ENCODE results near the gene ERICH2. TPM values are rescaled to one million over a fixed set of nuclear protein-coding genes. Genes with fewer than 3 reads are reported as not detected.

The ERICH2 gene
- total and polyA plus RNA-seq, 2 donors (not counting 3 experiments of a cell fraction or from before 2014, with no cell fraction given): not detected

DNA sequence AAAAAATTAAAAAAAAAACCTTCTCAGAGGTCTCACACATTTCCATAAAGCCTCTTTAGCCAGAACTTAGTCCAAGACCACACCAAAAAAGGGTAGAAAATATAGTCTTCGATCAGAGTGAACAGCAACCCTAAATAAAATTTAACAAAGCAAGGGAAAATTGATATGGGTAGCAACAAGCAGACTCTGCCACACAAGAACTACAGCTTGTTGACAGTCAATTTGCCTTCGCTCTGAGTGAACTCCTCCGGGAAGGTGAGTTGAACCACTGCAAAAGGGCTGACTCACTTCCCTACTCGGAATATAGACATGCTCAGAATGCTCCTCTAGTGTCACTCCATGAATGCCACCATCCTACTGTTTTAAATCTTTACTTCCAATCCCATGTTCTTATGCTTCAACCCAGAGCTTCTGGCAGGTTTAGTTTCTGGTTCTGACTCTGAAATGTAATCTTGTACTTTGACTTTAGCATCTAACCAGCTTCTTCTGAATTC lies 70.6 kb downstream of the ERICH2 start:
- no peaks in the 10 kb centered on the region for H3K9me3 ChIP-seq (replicated peaks; ENCODE audit: control insufficient read depth, insufficient read depth, low read length)
- no TSS peak for BruUV-seq (replicated peaks)
- dilution Hi-C loops (cut with MboI; ENCODE audit: extremely low pct_ligation_motif_present, low sequenced_read_pairs) (no loop called here), intact Hi-C loops (cut with micrococcal nuclease) (no loop called here)
- TF ChIP-seq POLR2AphosphoS5 (IDR thresholded peaks at IDR 0.05; ENCODE audit: insufficient read depth, low read depth, low read length) (no peak), JUN (IDR thresholded peaks at IDR 0.05; ENCODE audit: borderline replicate concordance, insufficient read depth, insufficient read length, low read depth) (no peak), GATA2 (IDR thresholded peaks at IDR 0.05; ENCODE audit: insufficient read depth, insufficient read length, low read depth, low read length) (no peak)
- CTCF ChIA-PET: no interaction called here
- no peak overlapping the region for H3K27ac ChIP-seq (ENCODE audit: insufficient read depth, low read depth, low read length)
- H3K9me1 ChIP-seq (replicated peaks; ENCODE audit: control insufficient read depth, extremely low read depth, insufficient read depth, low read length): no peaks in the 10 kb centered on the region
- POLR2A ChIA-PET: no interaction called here
- H3K79me2 ChIP-seq (ENCODE audit: control insufficient read depth, insufficient read depth, low read length): no peaks in the 10 kb centered on the region
- no peak overlapping the region for H2AFZ ChIP-seq (ENCODE audit: low read depth, low read length)
- no peak for FAIRE-seq
- no peak overlapping the region for H3K4me2 ChIP-seq (ENCODE audit: insufficient read depth, low read length)
- no peak overlapping the region for H3K9ac ChIP-seq (replicated peaks; ENCODE audit: extremely low read depth, insufficient read depth, low read length)
- H4K20me1 ChIP-seq (replicated peaks; ENCODE audit: control insufficient read depth, extremely low read depth, insufficient read depth, low read length): no peaks in the 10 kb centered on the region
- no peak overlapping the region for H3K4me3 ChIP-seq (replicated peaks in 1 of 3; ENCODE audit: insufficient read depth in 1 of 3, low read depth in 1 of 3, low read length in 3 of 3)
- DNase-seq (ENCODE audit: low read depth, low spot score): no peak
- H3K36me3 ChIP-seq (ENCODE audit: control insufficient read depth in 2 of 2, extremely low read depth in 1 of 2, insufficient read depth in 2 of 2, low read length in 2 of 2): no peaks in the 10 kb centered on the region
- H3K27me3 ChIP-seq (ENCODE audit: control insufficient read depth in 2 of 2, insufficient read depth in 2 of 2, low read length in 2 of 2): peaks cover 9 to 31% of the 10 kb centered on the region in 2 experiments
- peaks cover 8% of the 10 kb centered on the region for H3K4me1 ChIP-seq (ENCODE audit: control insufficient read depth, extremely low read depth, insufficient read depth, low read length)

DNA sequence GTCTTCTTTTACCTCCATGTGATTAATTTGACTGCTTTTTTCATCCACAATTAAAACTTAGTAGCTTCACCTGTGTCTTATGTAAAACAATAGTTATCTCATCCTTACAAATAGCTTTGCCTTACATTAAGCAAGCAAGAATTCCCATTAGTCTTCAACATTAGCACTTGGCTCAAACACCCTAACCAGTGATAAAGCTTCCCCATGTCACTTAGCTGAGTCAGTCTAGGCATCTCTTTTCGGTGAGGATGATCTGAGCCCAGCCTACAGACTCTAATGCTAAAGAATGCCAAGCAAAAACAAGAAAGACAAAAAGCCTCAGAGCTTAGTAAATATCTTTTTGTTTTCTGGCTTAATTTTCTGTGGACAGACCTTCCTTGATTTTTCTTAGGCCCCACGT lies 72.6 kb downstream of the ERICH2 start:
- no peak overlapping the region for H3K9ac ChIP-seq (replicated peaks; ENCODE audit: extremely low read depth, insufficient read depth, low read length)
- POLR2A ChIA-PET: interaction anchor here (0.6 kb wide), 1 partner anchor 232 kb away, joined by 3 read pairs; no protein-coding TSS in a partner anchor
- no peak for FAIRE-seq

More for the DNA sequence above, 72.6 kb downstream of the ERICH2 start:
- TF ChIP-seq CTCF (IDR thresholded peaks at IDR 0.05; ENCODE audit: extremely low read depth in 1 of 2, insufficient read depth in 1 of 2, low read depth in 1 of 2, low read length in 2 of 2): no peak
- DNase-seq (ENCODE audit: low read depth, low spot score): no peak
- Histone ChIP-seq H3K9me3 (replicated peaks; ENCODE audit: control insufficient read depth, insufficient read depth, low read length) (no peaks in the 10 kb centered on the region), H3K9me1 (replicated peaks; ENCODE audit: control insufficient read depth, extremely low read depth, insufficient read depth, low read length) (no peaks in the 10 kb centered on the region), H3K4me2 (ENCODE audit: insufficient read depth, low read length) (no peak overlapping the region), H3K27me3 (ENCODE audit: control insufficient read depth in 2 of 2, insufficient read depth in 2 of 2, low read length in 2 of 2) (peaks cover 2 to 12% of the 10 kb centered on the region in 2 experiments), H3K36me3 (ENCODE audit: control insufficient read depth in 2 of 2, extremely low read depth in 1 of 2, insufficient read depth in 2 of 2, low read length in 2 of 2) (no peaks in the 10 kb centered on the region), H3K4me3 (replicated peaks in 1 of 3; ENCODE audit: insufficient read depth in 1 of 3, low read depth in 1 of 3, low read length in 3 of 3) (no peak overlapping the region), H3K4me1 (ENCODE audit: control insufficient read depth, extremely low read depth, insufficient read depth, low read length) (peaks cover 8% of the 10 kb centered on the region), H2AFZ (ENCODE audit: low read depth, low read length) (no peak overlapping the region), H4K20me1 (replicated peaks; ENCODE audit: control insufficient read depth, extremely low read depth, insufficient read depth, low read length) (no peaks in the 10 kb centered on the region), H3K27ac (ENCODE audit: insufficient read depth, low read depth, low read length) (no peak overlapping the region), H3K79me2 (ENCODE audit: control insufficient read depth, insufficient read depth, low read length) (no peaks in the 10 kb centered on the region)
- intact Hi-C loops (cut with micrococcal nuclease) (no loop called here), dilution Hi-C loops (cut with MboI; ENCODE audit: extremely low pct_ligation_motif_present, low sequenced_read_pairs) (no loop called here)
- no TSS peak for BruUV-seq (replicated peaks)
- CTCF ChIA-PET: interaction anchor here (1.2 kb wide), 1 partner anchor 19 kb away, joined by 3 read pairs; no protein-coding TSS in a partner anchor
